ENCODE results near the gene TOX4. TPM values are rescaled to one million over a fixed set of nuclear protein-coding genes. Genes with fewer than 3 reads are reported as not detected.

TOX4 gene
- total RNA-seq, 2 experiments from 2014 or later = 82.1 to 85.6 TPM

DNA sequence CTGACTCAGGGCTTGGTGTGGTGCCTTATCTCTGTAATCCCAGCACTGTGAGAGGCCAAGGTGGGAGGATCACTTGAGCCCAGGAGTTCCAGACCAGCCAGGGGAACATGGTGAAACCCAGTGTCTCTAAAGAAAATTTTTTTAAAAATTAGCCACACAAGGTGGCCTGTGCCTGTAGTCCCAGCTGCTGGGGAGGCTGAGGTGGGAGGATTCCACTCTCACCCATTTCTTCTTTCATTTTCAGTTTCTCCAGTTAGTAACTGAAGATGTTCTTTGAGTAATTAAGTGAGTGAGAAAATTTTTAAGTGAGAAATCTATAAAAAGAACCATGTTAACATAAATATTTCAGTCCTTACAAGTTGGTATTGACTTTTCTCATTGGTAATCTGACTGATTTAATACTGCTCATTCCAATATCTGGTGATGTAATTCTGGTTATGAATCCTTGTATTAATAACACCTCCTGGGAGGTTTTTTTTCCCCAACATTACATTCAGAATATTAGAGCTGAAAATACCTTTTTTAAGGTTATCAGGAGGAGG, 28.1 kb downstream of the TOX4 start:
- H3K9me3 Mint-ChIP-seq = no peaks in the 10 kb centered on the region
- H3K27me3 Mint-ChIP-seq = no peaks in the 10 kb centered on the region
- CTCF ChIA-PET = interaction anchor here (1.3 kb wide), 1 partner anchor 28 kb away, joined by 4 read pairs; the partner anchor contains the start of gene TOX4
- peak; percentile 43 for DNase-seq
- POLR2A ChIA-PET = interaction anchor here (1.2 to 1.6 kb wide), 2 partner anchors 10 to 27 kb away, joined by 4 to 5 read pairs; no protein-coding TSS in a partner anchor
- peaks cover 62% of the 10 kb centered on the region for H3K36me3 Mint-ChIP-seq (ENCODE audit: low read depth)
- H3K4me1 Mint-ChIP-seq = peaks cover 57% of the 10 kb centered on the region
- peak overlapping the region; percentile 47 for H3K4me3 Mint-ChIP-seq
- H3K27ac Mint-ChIP-seq = peak overlapping the region; percentile 69

DNA sequence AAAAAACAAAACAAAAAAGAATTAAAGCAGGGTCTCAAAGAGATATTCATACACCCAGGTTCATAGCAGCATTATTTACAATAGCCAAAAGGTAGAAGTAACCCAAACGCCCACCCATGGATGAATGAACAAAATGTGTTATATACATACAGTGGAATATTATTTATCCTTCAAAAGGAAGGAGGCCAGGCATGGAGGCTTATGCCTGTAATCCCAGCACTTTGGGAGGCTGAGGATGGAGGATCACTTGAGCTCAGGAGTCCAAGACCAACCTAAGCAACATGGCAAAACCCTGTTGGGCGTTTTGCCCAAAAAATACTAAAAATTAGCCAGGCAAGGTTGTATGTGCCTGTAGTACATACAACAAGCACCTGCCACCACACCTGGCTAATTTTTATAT, 29.6 kb downstream of the TOX4 start:
- Mint-ChIP-seq H3K27me3 (no peaks in the 10 kb centered on the region), H3K4me3 (no peak overlapping the region), H3K4me1 (peaks cover 55% of the 10 kb centered on the region), H3K9me3 (no peaks in the 10 kb centered on the region), H3K36me3 (ENCODE audit: low read depth) (peaks cover 60% of the 10 kb centered on the region), H3K27ac (no peak overlapping the region)
- DNase-seq = no peak
- ChIA-PET POLR2A (no interaction called here), CTCF (no interaction called here)

DNA sequence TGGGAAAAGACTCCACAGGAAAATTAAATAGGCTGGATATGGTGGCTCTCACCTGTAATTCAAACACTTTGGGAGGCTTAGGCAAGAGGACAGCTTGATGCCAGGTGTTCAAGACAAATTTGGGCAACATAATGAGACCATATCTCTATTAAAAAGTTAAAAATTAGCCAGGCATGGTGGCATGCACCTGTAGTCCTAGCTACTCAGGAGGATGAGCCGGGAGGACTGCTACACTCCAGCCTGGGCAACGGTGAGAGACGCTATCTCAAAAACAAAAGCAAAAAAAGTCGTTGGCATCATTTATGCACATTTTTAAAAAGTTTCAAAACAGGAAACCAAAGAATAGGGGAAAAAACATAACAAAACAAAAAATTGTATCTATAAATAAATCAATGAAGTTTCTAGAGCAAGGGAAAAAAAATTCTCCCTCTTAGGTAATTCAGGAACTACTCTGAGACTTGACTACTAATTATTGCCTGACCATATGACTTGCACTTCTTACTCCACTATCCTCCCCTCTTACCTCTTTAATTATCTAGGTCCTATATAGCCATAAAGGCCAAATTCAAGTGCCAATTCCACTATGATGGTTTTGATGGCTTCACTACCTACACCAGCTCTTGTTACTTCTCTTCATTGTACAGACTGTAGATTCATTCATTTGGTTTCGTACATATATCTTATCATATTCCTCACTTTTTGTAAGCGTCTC, 32.6 kb downstream of the TOX4 start:
- Mint-ChIP-seq H3K27me3 (no peaks in the 10 kb centered on the region), H3K27ac (peak overlapping the region; percentile 96), H3K9me3 (no peaks in the 10 kb centered on the region), H3K4me1 (peaks cover 53% of the 10 kb centered on the region), H3K4me3 (peak overlapping the region; percentile 96), H3K36me3 (ENCODE audit: low read depth) (peaks cover 40% of the 10 kb centered on the region)
- ChIA-PET CTCF (interaction anchor here (1.9 to 5.0 kb wide), 3 partner anchors 11 to 54 kb away, joined by 12 to 45 read pairs (median 20); partner anchors contain the start of genes CHD8, RAB2B and TOX4), POLR2A (interaction anchor here (0.6 to 6.4 kb wide), 11 partner anchors 9 to 244 kb away, joined by 3 to 50 read pairs (median 6); partner anchors contain the start of genes CHD8, RAB2B, SALL2 and TOX4)
- DNase-seq = no peak

DNA sequence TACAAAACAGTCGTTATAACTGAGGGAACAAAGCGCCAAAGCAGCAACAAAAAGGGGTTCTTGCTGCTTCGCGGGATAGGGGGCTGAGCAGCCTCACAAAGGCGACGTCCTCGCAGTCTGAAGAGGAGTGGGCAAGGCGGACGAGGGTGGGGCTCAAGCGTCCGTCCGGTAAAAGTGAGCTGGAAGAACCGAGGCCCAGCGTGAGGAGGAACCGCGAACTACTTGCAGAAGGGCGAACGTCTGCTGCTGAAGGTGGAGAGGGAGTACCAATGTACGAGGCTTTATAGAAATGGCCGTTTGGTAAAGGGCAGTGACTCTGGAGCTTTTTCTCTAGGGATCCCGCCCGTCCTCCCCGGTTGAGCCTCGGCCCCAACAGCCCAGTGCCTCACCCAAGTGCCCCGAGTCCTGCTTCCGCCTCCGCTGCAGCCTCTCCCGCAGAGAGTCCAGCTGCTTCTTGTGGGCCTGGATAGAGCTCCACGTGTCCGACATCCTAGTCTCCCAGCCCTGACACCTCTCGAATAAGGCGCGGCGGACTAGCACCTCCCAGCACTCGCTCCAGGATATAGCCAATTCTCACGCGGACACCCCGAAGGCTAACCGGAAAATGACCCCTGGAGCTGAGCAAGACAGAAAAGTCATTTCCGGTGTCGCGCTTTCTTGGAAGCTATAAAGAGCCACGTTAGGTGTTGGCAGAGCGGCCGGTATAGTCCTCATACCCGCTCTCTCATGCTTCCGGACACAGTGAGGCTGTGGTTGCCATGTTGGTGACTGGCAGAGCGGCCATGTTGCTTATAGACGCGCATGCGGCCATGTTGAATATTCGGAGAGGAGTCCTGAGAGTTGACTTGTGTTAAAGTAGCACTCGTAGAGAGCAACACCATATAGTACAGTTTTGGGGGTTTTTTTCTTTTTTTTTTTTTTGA, 34.0 kb downstream of the TOX4 start, which contains the start of gene METTL3:
TSS of gene METTL3 (minus strand) at position 606 of the 923 bp plus-strand sequence. CDS start at position 489, 117 bp downstream.
- peak; percentile 95 for DNase-seq
- Mint-ChIP-seq H3K36me3 (ENCODE audit: low read depth) (peaks cover 34% of the 10 kb centered on the region), H3K27ac (peak within 1 kb of the TSS; percentile 96), H3K27me3 (no peaks in the 10 kb centered on the region), H3K4me3 (peak within 1 kb of the TSS; percentile 96), H3K4me1 (peaks cover 43% of the 10 kb centered on the region), H3K9me3 (no peaks in the 10 kb centered on the region)
- CTCF ChIA-PET = interaction anchor here (0.8 to 5.0 kb wide), 8 partner anchors 12 to 406 kb away, joined by 3 to 45 read pairs (median 4); partner anchors contain the start of genes CHD8, RAB2B and TOX4
- POLR2A ChIA-PET = interaction anchor here (0.7 to 6.4 kb wide), 16 partner anchors 9 to 1256 kb away, joined by 3 to 50 read pairs (median 6); partner anchors contain the start of genes CHD8, OXA1L, RAB2B and SALL2

DNA sequence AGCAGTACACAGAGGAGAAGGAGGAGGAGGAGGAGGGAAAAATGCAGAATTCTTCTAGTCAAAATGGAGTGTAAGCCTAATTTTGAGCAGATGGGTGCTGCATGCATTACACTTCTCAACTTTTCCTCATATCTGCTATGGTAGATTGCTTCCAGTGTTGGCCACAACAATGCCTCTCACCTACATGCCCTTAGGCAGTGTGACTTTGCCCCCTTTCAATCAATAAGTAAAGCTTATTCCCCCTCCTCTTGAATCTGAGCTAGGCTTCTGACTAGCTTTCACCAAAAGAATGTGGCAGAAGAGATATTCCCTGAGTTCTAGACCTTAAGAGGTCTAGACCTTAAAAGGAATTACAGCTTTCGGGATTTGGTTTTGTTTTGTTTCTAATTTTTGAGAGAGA, 37.3 kb downstream of the TOX4 start:
- H3K27me3 Mint-ChIP-seq = peaks cover 7% of the 10 kb centered on the region
- H3K9me3 Mint-ChIP-seq = no peaks in the 10 kb centered on the region
- no peak overlapping the region for H3K27ac Mint-ChIP-seq
- DNase-seq = no peak
- H3K4me1 Mint-ChIP-seq = peaks cover 18% of the 10 kb centered on the region
- ChIA-PET CTCF (interaction anchor here (1.2 to 5.0 kb wide), 2 partner anchors 14 to 16 kb away, joined by 4 to 45 read pairs; no protein-coding TSS in a partner anchor), POLR2A (interaction anchor here (6.4 kb wide), 1 partner anchor 9 kb away, joined by 50 read pairs; the partner anchor contains the start of gene SALL2)
- no peak overlapping the region for H3K4me3 Mint-ChIP-seq
- peaks cover 14% of the 10 kb centered on the region for H3K36me3 Mint-ChIP-seq (ENCODE audit: low read depth)

- H3K27ac Mint-ChIP-seq = no peak overlapping the region
- ChIA-PET POLR2A (interaction anchor here (1.2 to 1.9 kb wide), 2 partner anchors 9 to 39 kb away, joined by 4 to 6 read pairs; no protein-coding TSS in a partner anchor), CTCF (interaction anchor here (0.8 kb wide), 1 partner anchor 20 kb away, joined by 3 read pairs; no protein-coding TSS in a partner anchor)
- no peak overlapping the region for H3K4me3 Mint-ChIP-seq
- no peaks in the 10 kb centered on the region for H3K9me3 Mint-ChIP-seq
- H3K4me1 Mint-ChIP-seq = no peaks in the 10 kb centered on the region
- no peak for DNase-seq
- H3K27me3 Mint-ChIP-seq = peaks cover 14% of the 10 kb centered on the region
- H3K36me3 Mint-ChIP-seq (ENCODE audit: low read depth) = no peaks in the 10 kb centered on the region
Measured at GRCh38 chr14:21518725-21519124, 41.7 kb downstream of the TOX4 start.

DNA sequence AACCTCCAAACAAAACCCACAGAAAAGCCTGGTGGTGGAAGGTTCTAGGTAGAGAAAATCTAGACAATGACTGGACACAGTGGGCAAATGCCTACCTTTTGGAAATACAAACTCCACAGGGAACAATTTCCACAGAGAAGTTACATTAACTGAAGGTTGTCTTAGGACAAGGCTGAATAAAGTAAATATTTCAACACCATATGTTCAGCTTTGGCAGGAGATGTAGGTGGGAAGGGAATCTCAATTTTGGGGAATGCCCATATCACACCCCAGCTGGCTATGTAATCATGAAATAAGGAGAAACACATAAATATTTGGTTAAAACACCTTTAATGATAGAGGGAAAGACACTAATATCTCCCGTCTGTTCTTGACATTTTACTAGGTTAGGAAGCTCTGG, 43.8 kb downstream of the TOX4 start:
- Mint-ChIP-seq H3K9me3 (no peaks in the 10 kb centered on the region), H3K27me3 (peaks cover 17% of the 10 kb centered on the region), H3K4me1 (peaks cover 3% of the 10 kb centered on the region), H3K27ac (no peak overlapping the region), H3K4me3 (no peak overlapping the region), H3K36me3 (ENCODE audit: low read depth) (no peaks in the 10 kb centered on the region)
- POLR2A ChIA-PET = interaction anchor here (6.8 kb wide), 1 partner anchor 9 kb away, joined by 50 read pairs; the partner anchor contains the start of gene METTL3
- DNase-seq = no peak
- CTCF ChIA-PET = no interaction called here

DNA sequence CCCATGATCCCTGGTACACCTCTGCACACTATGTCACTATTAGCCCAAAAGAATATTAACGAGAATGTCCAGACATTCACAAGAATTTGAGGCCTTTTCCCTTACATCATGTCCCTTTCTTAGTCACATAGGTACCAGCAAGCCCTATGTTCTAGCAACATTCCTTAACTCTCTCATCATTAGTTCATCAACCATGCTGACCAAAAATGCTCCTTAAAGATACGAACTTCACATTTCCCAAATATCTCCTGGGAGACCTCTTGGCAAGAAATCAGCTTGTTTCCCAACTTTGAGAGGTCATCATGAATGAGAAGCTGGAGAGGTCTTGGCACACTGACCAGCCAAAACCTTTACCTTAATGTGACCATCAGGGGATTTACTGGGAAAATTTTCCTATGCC, 44.5 kb downstream of the TOX4 start:
- Mint-ChIP-seq H3K9me3 (no peaks in the 10 kb centered on the region), H3K4me3 (no peak overlapping the region), H3K27me3 (peaks cover 17% of the 10 kb centered on the region), H3K36me3 (ENCODE audit: low read depth) (no peaks in the 10 kb centered on the region), H3K27ac (no peak overlapping the region), H3K4me1 (peaks cover 3% of the 10 kb centered on the region)
- no peak for DNase-seq
- CTCF ChIA-PET = no interaction called here
- POLR2A ChIA-PET = interaction anchor here (6.8 kb wide), 1 partner anchor 9 kb away, joined by 50 read pairs; the partner anchor contains the start of gene METTL3

GRCh38 chr14:21523203-21523602, 46.2 kb downstream of the TOX4 start:
- Mint-ChIP-seq H3K4me1 (peaks cover 10% of the 10 kb centered on the region), H3K4me3 (no peak overlapping the region), H3K36me3 (ENCODE audit: low read depth) (no peaks in the 10 kb centered on the region), H3K27me3 (peaks cover 15% of the 10 kb centered on the region), H3K9me3 (no peaks in the 10 kb centered on the region), H3K27ac (no peak overlapping the region)
- ChIA-PET POLR2A (interaction anchor here (6.8 kb wide), 1 partner anchor 11 kb away, joined by 50 read pairs; the partner anchor contains the start of gene METTL3), CTCF (no interaction called here)
- no peak for DNase-seq

- CTCF ChIA-PET = interaction anchor here (1.1 kb wide), 1 partner anchor 26 kb away, joined by 3 read pairs; no protein-coding TSS in a partner anchor
- no peaks in the 10 kb centered on the region for H3K9me3 Mint-ChIP-seq
- no peaks in the 10 kb centered on the region for H3K36me3 Mint-ChIP-seq (ENCODE audit: low read depth)
- no peak overlapping the region for H3K27ac Mint-ChIP-seq
- peaks cover 10% of the 10 kb centered on the region for H3K4me1 Mint-ChIP-seq
- DNase-seq = no peak
- peak overlapping the region; percentile 65 for H3K4me3 Mint-ChIP-seq
- H3K27me3 Mint-ChIP-seq = peaks cover 13% of the 10 kb centered on the region
- POLR2A ChIA-PET = interaction anchor here (1.0 to 6.8 kb wide), 2 partner anchors 13 to 47 kb away, joined by 4 to 50 read pairs; partner anchors contain the start of genes METTL3 and TOX4
Measured at GRCh38 chr14:21524575-21525490, 47.8 kb downstream of the TOX4 start.

DNA sequence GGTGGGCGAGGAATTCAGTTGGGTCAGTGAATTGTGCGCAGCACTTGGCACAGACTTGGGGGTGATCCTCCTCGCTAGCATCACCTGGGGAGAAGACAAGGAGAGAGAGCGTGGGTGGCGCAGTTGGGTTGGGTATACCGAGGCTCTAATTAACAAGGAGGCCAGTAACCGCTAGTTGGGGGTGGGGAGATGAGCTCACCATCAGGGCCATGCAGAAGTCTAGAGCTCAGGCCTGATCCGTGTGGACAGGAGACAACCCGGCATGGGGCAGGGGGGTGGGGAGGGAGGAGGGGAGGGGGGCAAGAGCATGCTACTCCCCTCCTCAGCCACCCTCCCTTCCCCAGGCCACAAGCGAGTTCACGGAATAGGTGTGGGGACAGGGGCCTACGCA, 48.6 kb downstream of the TOX4 start:
- no peak for DNase-seq
- POLR2A ChIA-PET = interaction anchor here (1.0 to 6.8 kb wide), 3 partner anchors 9 to 48 kb away, joined by 3 to 50 read pairs (median 4); partner anchors contain the start of genes METTL3 and TOX4

More for the DNA sequence above, 48.6 kb downstream of the TOX4 start:
- no peaks in the 10 kb centered on the region for H3K9me3 Mint-ChIP-seq
- H3K4me1 Mint-ChIP-seq = peaks cover 10% of the 10 kb centered on the region
- no peaks in the 10 kb centered on the region for H3K36me3 Mint-ChIP-seq (ENCODE audit: low read depth)
- H3K27ac Mint-ChIP-seq = no peak overlapping the region
- peaks cover 14% of the 10 kb centered on the region for H3K27me3 Mint-ChIP-seq
- CTCF ChIA-PET = interaction anchor here (1.2 kb wide), 1 partner anchor 27 kb away, joined by 7 read pairs; no protein-coding TSS in a partner anchor
- H3K4me3 Mint-ChIP-seq = peak overlapping the region; percentile 71
